GM23338 (cell line): Measurements from ENCODE around the gene HELQ. TPM values are rescaled to one million over a fixed set of nuclear protein-coding genes. Genes with fewer than 3 reads are reported as not detected.

ENCODE experiments used
- ATAC-seq: fragments of 200-7000 bp; cut with Tn5 transposase; 3 replicates; pipeline ENCODE4 v1.9.1; 2020
- DNase-seq: peaks from one replicate; pipeline ENCODE4 v3.0.0-alpha.2; 2015; ENCODE audit warnings: low spot score
- H2AFZ ChIP-seq: fragments of 200-600 bp; sonication (generic); 2 replicates; pipeline ENCODE4 v1.8.0; 2016; ENCODE audit warnings: antibody characterized with exemption, mild to moderate bottlenecking, moderate library complexity
- H3F3A ChIP-seq: fragments of 200-600 bp; sonication (generic); replicated peaks from 2 replicates; pipeline ENCODE4 v1.8.0; 2017; ENCODE audit warnings: antibody characterized with exemption, mixed run types, low read depth
- H3K27ac ChIP-seq: fragments of 200-600 bp; sonication (generic); 2 replicates; pipeline ENCODE4 v1.6.1; 2016; ENCODE audit warnings: low read depth
- H3K27me3 ChIP-seq: fragments of 200-600 bp; sonication (generic); 2 replicates; pipeline ENCODE4 v1.8.0; 2016; ENCODE audit warnings: mild to moderate bottlenecking, mixed run types, moderate library complexity; ENCODE audit not compliant: insufficient read depth
- H3K36me3 ChIP-seq: fragments of 200-600 bp; sonication (generic); 2 replicates; pipeline ENCODE4 v1.8.0; 2016; ENCODE audit warnings: mild to moderate bottlenecking; ENCODE audit not compliant: insufficient read depth
- H3K4me1 ChIP-seq: fragments of 200-600 bp; sonication (generic); 2 replicates; pipeline ENCODE4 v1.8.0; 2016; ENCODE audit warnings: mild to moderate bottlenecking, moderate library complexity; ENCODE audit not compliant: insufficient read depth
- H3K4me2 ChIP-seq: fragments of 200-600 bp; sonication (generic); 2 replicates; pipeline ENCODE4 v1.7.1; 2017; ENCODE audit warnings: mixed run types
- H3K4me3 ChIP-seq: fragments of 200-600 bp; sonication (generic); 2 replicates; pipeline ENCODE4 v1.6.1; 2016; ENCODE audit warnings: mixed run types
- H3K79me2 ChIP-seq: fragments of 200-600 bp; sonication (generic); replicated peaks from 2 replicates; pipeline ENCODE4 v1.8.0; 2017; ENCODE audit warnings: mild to moderate bottlenecking; ENCODE audit not compliant: insufficient read depth
- H3K9me2 ChIP-seq: fragments of 200-600 bp; sonication (generic); 2 replicates; pipeline ENCODE4 v1.8.0; 2017; ENCODE audit not compliant: insufficient read depth
- H4K20me1 ChIP-seq: fragments of 200-600 bp; sonication (generic); replicated peaks from 2 replicates; pipeline ENCODE4 v1.8.0; 2017; ENCODE audit warnings: mild to moderate bottlenecking; ENCODE audit not compliant: insufficient read depth
- H3K27ac Mint-ChIP-seq: 2 replicates; pipeline ENCODE4 v1.8.0; 2020; ENCODE audit warnings: inconsistent platforms, mild to moderate bottlenecking, moderate library complexity, mixed read lengths
- H3K27me3 Mint-ChIP-seq: 3 replicates; pipeline ENCODE4 v1.8.0; 2022; ENCODE audit warnings: low read depth, mild to moderate bottlenecking, moderate library complexity, mixed read lengths, inconsistent platforms; ENCODE audit not compliant: insufficient read depth, poor library complexity
- H3K36me3 Mint-ChIP-seq: 3 replicates; pipeline ENCODE4 v1.8.0; 2021; ENCODE audit warnings: low read depth, mild to moderate bottlenecking, inconsistent platforms, moderate library complexity, mixed read lengths
- H3K4me1 Mint-ChIP-seq: 3 replicates; pipeline ENCODE4 v1.8.0; 2020; ENCODE audit warnings: mild to moderate bottlenecking, inconsistent platforms, mixed read lengths
- H3K4me3 Mint-ChIP-seq: 3 replicates; pipeline ENCODE4 v1.8.0; 2021; ENCODE audit warnings: moderate library complexity, mild to moderate bottlenecking, inconsistent platforms, mixed read lengths
- H3K9me3 Mint-ChIP-seq: 3 replicates; pipeline ENCODE4 v1.8.0; 2020; ENCODE audit warnings: moderate library complexity, mild to moderate bottlenecking, inconsistent platforms, mixed read lengths
- CREB1 ChIP-seq: fragments of 250-450 bp; sonication (Bioruptor Pico); IDR thresholded peaks from 2 replicates; pipeline ENCODE4 v1.5.0; 2020; ENCODE audit warnings: low read depth, mild to moderate bottlenecking, moderate library complexity
- EZH2 ChIP-seq: fragments of 200-600 bp; sonication (generic); IDR thresholded peaks from one replicate; pipeline ENCODE4 v1.8.0; 2017; ENCODE audit warnings: antibody characterized with exemption, mild to moderate bottlenecking, low read depth; ENCODE audit not compliant: unreplicated experiment
- EZH2phosphoT487 ChIP-seq: fragments of 200-600 bp; sonication (generic); IDR thresholded peaks from one replicate; pipeline ENCODE4 v1.8.1; 2018; ENCODE audit warnings: antibody characterized with exemption; ENCODE audit not compliant: unreplicated experiment
- JUNB ChIP-seq: IDR thresholded peaks from one replicate; pipeline ENCODE4 v1.6.1; 2016; ENCODE audit warnings: antibody characterized with exemption; ENCODE audit not compliant: unreplicated experiment
- NANOG ChIP-seq: IDR thresholded peaks from 2 replicates; pipeline ENCODE4 v1.6.1; 2016; ENCODE audit warnings: antibody characterized with exemption, borderline replicate concordance
- POLR2AphosphoS5 ChIP-seq: IDR thresholded peaks from 2 replicates; pipeline ENCODE4 v1.6.1; 2016; ENCODE audit warnings: antibody characterized with exemption, low read depth
- STAT1 ChIP-seq: IDR thresholded peaks from one replicate; pipeline ENCODE4 v1.6.1; 2016; ENCODE audit warnings: antibody characterized with exemption; ENCODE audit not compliant: unreplicated experiment
- ZNF114 ChIP-seq: fragments of 250-450 bp; sonication (Bioruptor Pico); IDR thresholded peaks from 2 replicates; pipeline ENCODE4 v1.5.0; 2020; ENCODE audit warnings: mild to moderate bottlenecking, moderate library complexity
- ZNF331 ChIP-seq: fragments of 250-450 bp; sonication (Bioruptor Pico); IDR thresholded peaks from 2 replicates; pipeline ENCODE4 v1.5.0; 2020; ENCODE audit warnings: low read depth, mild to moderate bottlenecking, moderate library complexity
- polyA plus RNA-seq: library from polyadenylated mRNA; unstranded; fragments of >200 nt; fragmentation: Nextera tagmentation; extraction: Ambion mirVana; gene quantifications from 2 replicates; pipeline ENCODE4 v1.2.1, GENCODE V29; 2016
- total RNA-seq: library from RNA; depleted of rRNA; stranded (reverse); fragments of >200 nt; shearing (Covaris generic); gene quantifications from 2 replicates; pipeline ENCODE4 v1.2.3, GENCODE V29; 2014
- TF ChIP-seq, protein P1 (sequence below), 2 experiments: fragments of 200-600 bp in 1 of 2; sonication (generic) in 1 of 2; conservative IDR thresholded peaks; 2 replicates each; pipeline versions ENCODE4 v1.5.1 to v1.6.1; 2016 to 2017; ENCODE audit warnings: antibody characterized with exemption in 2 of 2, low read depth in 2 of 2, mild to moderate bottlenecking in 2 of 2, moderate library complexity in 1 of 2
- TF ChIP-seq, protein P2 (sequence below): IDR thresholded peaks from 2 replicates; pipeline ENCODE4 v1.6.1; 2016; ENCODE audit warnings: antibody characterized with exemption
- TF ChIP-seq, protein P3 (sequence below): fragments of 250-450 bp; sonication (Bioruptor Pico); IDR thresholded peaks from 2 replicates; pipeline ENCODE4 v1.5.0; 2020; ENCODE audit warnings: mild to moderate bottlenecking, moderate library complexity
- TF ChIP-seq, protein P4 (sequence below): IDR thresholded peaks from one replicate; pipeline ENCODE4 v1.6.1; 2018; ENCODE audit warnings: antibody characterized with exemption; ENCODE audit not compliant: unreplicated experiment

HELQ gene
- total and polyA plus RNA-seq, 2 experiments from 2014 or later: 6.8 to 8.1 TPM

DNA sequence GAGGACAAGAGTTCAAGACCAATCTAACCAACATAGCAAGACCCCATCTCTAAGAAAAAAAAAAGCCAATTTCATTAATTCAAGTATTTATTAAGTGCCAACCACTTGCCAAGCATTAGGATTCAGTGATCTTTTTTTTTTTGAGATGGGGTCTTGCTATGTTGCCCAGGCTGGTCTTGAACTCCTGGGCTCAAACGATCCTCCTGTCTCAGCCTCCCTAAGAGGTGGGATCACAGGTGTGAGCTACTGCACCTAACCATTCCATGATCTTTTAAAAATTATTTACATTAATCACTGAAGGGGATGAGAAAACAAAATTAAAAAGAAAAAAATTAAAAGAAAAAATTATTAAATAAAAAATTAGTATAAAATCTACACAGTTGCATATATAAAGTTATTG is 24.4 kb downstream of the HELQ start:
- no peak overlapping the region for H3K27ac Mint-ChIP-seq
- Histone ChIP-seq H3K4me1 (no peaks in the 10 kb centered on the region), H3K36me3 (no peaks in the 10 kb centered on the region)

More for the DNA sequence above, 24.4 kb downstream of the HELQ start:
- TF ChIP-seq, protein P1, sequence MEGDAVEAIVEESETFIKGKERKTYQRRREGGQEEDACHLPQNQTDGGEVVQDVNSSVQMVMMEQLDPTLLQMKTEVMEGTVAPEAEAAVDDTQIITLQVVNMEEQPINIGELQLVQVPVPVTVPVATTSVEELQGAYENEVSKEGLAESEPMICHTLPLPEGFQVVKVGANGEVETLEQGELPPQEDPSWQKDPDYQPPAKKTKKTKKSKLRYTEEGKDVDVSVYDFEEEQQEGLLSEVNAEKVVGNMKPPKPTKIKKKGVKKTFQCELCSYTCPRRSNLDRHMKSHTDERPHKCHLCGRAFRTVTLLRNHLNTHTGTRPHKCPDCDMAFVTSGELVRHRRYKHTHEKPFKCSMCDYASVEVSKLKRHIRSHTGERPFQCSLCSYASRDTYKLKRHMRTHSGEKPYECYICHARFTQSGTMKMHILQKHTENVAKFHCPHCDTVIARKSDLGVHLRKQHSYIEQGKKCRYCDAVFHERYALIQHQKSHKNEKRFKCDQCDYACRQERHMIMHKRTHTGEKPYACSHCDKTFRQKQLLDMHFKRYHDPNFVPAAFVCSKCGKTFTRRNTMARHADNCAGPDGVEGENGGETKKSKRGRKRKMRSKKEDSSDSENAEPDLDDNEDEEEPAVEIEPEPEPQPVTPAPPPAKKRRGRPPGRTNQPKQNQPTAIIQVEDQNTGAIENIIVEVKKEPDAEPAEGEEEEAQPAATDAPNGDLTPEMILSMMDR (conservative IDR thresholded peaks at IDR 0.05; ENCODE audit: low read depth in 2 of 2): no peak
- TF ChIP-seq POLR2AphosphoS5 (no peak), NANOG (no peak), CREB1 (CRISPR knock-in tag) (no peak), ZNF114 (CRISPR knock-in tag) (no peak), ZNF331 (CRISPR knock-in tag) (no peak), EZH2 (no peak), EZH2phosphoT487 (no peak), STAT1 (no peak), JUNB (no peak)
- TF ChIP-seq, protein P2, sequence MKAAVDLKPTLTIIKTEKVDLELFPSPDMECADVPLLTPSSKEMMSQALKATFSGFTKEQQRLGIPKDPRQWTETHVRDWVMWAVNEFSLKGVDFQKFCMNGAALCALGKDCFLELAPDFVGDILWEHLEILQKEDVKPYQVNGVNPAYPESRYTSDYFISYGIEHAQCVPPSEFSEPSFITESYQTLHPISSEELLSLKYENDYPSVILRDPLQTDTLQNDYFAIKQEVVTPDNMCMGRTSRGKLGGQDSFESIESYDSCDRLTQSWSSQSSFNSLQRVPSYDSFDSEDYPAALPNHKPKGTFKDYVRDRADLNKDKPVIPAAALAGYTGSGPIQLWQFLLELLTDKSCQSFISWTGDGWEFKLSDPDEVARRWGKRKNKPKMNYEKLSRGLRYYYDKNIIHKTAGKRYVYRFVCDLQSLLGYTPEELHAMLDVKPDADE: no peak
- TF ChIP-seq, protein P3, sequence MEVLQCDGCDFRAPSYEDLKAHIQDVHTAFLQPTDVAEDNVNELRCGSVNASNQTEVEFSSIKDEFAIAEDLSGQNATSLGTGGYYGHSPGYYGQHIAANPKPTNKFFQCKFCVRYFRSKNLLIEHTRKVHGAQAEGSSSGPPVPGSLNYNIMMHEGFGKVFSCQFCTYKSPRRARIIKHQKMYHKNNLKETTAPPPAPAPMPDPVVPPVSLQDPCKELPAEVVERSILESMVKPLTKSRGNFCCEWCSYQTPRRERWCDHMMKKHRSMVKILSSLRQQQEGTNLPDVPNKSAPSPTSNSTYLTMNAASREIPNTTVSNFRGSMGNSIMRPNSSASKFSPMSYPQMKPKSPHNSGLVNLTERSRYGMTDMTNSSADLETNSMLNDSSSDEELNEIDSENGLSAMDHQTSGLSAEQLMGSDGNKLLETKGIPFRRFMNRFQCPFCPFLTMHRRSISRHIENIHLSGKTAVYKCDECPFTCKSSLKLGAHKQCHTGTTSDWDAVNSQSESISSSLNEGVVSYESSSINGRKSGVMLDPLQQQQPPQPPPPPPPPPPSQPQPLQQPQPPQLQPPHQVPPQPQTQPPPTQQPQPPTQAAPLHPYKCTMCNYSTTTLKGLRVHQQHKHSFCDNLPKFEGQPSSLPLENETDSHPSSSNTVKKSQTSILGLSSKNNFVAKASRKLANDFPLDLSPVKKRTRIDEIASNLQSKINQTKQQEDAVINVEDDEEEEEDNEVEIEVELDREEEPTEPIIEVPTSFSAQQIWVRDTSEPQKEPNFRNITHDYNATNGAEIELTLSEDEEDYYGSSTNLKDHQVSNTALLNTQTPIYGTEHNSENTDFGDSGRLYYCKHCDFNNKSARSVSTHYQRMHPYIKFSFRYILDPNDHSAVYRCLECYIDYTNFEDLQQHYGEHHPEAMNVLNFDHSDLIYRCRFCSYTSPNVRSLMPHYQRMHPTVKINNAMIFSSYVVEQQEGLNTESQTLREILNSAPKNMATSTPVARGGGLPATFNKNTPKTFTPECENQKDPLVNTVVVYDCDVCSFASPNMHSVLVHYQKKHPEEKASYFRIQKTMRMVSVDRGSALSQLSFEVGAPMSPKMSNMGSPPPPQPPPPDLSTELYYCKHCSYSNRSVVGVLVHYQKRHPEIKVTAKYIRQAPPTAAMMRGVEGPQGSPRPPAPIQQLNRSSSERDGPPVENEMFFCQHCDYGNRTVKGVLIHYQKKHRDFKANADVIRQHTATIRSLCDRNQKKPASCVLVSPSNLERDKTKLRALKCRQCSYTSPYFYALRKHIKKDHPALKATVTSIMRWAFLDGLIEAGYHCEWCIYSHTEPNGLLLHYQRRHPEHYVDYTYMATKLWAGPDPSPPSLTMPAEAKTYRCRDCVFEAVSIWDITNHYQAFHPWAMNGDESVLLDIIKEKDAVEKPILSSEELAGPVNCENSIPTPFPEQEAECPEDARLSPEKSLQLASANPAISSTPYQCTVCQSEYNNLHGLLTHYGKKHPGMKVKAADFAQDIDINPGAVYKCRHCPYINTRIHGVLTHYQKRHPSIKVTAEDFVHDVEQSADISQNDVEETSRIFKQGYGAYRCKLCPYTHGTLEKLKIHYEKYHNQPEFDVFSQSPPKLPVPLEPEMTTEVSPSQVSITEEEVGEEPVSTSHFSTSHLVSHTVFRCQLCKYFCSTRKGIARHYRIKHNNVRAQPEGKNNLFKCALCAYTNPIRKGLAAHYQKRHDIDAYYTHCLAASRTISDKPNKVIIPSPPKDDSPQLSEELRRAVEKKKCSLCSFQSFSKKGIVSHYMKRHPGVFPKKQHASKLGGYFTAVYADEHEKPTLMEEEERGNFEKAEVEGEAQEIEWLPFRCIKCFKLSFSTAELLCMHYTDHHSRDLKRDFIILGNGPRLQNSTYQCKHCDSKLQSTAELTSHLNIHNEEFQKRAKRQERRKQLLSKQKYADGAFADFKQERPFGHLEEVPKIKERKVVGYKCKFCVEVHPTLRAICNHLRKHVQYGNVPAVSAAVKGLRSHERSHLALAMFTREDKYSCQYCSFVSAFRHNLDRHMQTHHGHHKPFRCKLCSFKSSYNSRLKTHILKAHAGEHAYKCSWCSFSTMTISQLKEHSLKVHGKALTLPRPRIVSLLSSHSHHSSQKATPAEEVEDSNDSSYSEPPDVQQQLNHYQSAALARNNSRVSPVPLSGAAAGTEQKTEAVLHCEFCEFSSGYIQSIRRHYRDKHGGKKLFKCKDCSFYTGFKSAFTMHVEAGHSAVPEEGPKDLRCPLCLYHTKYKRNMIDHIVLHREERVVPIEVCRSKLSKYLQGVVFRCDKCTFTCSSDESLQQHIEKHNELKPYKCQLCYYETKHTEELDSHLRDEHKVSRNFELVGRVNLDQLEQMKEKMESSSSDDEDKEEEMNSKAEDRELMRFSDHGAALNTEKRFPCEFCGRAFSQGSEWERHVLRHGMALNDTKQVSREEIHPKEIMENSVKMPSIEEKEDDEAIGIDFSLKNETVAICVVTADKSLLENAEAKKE (CRISPR knock-in tag): no peak
- TF ChIP-seq, protein P4, sequence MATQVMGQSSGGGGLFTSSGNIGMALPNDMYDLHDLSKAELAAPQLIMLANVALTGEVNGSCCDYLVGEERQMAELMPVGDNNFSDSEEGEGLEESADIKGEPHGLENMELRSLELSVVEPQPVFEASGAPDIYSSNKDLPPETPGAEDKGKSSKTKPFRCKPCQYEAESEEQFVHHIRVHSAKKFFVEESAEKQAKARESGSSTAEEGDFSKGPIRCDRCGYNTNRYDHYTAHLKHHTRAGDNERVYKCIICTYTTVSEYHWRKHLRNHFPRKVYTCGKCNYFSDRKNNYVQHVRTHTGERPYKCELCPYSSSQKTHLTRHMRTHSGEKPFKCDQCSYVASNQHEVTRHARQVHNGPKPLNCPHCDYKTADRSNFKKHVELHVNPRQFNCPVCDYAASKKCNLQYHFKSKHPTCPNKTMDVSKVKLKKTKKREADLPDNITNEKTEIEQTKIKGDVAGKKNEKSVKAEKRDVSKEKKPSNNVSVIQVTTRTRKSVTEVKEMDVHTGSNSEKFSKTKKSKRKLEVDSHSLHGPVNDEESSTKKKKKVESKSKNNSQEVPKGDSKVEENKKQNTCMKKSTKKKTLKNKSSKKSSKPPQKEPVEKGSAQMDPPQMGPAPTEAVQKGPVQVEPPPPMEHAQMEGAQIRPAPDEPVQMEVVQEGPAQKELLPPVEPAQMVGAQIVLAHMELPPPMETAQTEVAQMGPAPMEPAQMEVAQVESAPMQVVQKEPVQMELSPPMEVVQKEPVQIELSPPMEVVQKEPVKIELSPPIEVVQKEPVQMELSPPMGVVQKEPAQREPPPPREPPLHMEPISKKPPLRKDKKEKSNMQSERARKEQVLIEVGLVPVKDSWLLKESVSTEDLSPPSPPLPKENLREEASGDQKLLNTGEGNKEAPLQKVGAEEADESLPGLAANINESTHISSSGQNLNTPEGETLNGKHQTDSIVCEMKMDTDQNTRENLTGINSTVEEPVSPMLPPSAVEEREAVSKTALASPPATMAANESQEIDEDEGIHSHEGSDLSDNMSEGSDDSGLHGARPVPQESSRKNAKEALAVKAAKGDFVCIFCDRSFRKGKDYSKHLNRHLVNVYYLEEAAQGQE: no peak
- no peak overlapping the region for H3K27ac ChIP-seq
- H2AFZ ChIP-seq: no peak overlapping the region
- no peak for ATAC-seq
- H3K4me3 ChIP-seq: no peak overlapping the region
- H3K27me3 ChIP-seq: no peaks in the 10 kb centered on the region
- H3K27me3 Mint-ChIP-seq: peaks cover 2% of the 10 kb centered on the region
- no peaks in the 10 kb centered on the region for H4K20me1 ChIP-seq
- peaks cover 5% of the 10 kb centered on the region; the same call in 2 of the 3 replicates for H3K36me3 Mint-ChIP-seq
- H3K79me2 ChIP-seq: no peaks in the 10 kb centered on the region
- no peaks in the 10 kb centered on the region for H3K4me1 Mint-ChIP-seq
- H3F3A ChIP-seq: no peaks in the 10 kb centered on the region
- no peak overlapping the region for H3K4me2 ChIP-seq
- no peak overlapping the region for H3K4me3 Mint-ChIP-seq
- H3K9me3 Mint-ChIP-seq: no peaks in the 10 kb centered on the region
- H3K9me2 ChIP-seq: no peaks in the 10 kb centered on the region
- no peak for DNase-seq
